ENCODE results near the gene UCHL3.

Gene UCHL3

GRCh38 chr13:75585153-75585552 lies 35.6 kb downstream of the UCHL3 start:
- Histone ChIP-seq H3K9ac (ENCODE audit: low read length) (no peak overlapping the region), H4K20me1 (ENCODE audit: insufficient read depth, low read length) (no peaks in the 10 kb centered on the region), H3K27ac (ENCODE audit: low read length) (no peak overlapping the region), H3K4me2 (ENCODE audit: low read depth, low read length) (no peak overlapping the region), H3K79me2 (ENCODE audit: low read length) (no peaks in the 10 kb centered on the region), H3K9me3 (replicated peaks; ENCODE audit: insufficient read depth, low read length) (no peaks in the 10 kb centered on the region), H3K27me3 (replicated peaks; ENCODE audit: insufficient read depth, low read length) (no peaks in the 10 kb centered on the region), H3K4me3 (ENCODE audit: low read length) (no peak overlapping the region), H3K4me1 (ENCODE audit: low read length) (no peaks in the 10 kb centered on the region), H2AFZ (ENCODE audit: low read length) (no peak overlapping the region), H3F3A (ENCODE audit: insufficient read depth, low read length) (no peaks in the 10 kb centered on the region), H3K9me2 (replicated peaks; ENCODE audit: insufficient read depth, low read length) (no peaks in the 10 kb centered on the region), H3K36me3 (replicated peaks; ENCODE audit: insufficient read depth, low read length) (no peaks in the 10 kb centered on the region; the same call in 1 of the 2 replicates)
- no peak for DNase-seq
- no peak for TF ChIP-seq CTCF (IDR thresholded peaks at IDR 0.05; ENCODE audit: low read length)
- no peak for TF ChIP-seq EZH2 (optimal IDR thresholded peaks at IDR 0.05; ENCODE audit: low read depth, low read length)
- TF ChIP-seq EZH2phosphoT487 (IDR thresholded peaks at IDR 0.05; ENCODE audit: low read length), result no peak

DNA sequence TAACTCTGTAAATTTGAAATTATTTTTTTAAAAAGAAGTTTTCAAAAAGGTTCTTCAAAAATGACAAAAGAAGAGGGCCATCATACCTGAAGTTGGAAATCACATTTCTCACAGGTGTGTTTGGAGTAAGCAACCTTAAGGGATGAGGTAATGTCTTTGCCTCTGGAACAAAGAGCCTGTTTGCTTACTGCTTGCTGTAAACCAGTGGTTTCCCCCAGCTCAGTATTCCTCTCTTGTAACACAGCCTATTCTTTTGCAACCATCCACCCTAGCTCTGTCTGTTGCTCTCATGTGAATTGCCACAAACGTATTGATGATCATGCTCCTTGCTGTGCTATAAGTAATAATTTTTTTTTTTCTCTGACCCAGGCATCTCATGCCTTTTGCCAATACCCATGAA lies 38.1 kb downstream of the UCHL3 start:
- Histone ChIP-seq H3K27me3 (replicated peaks; ENCODE audit: insufficient read depth, low read length) (no peaks in the 10 kb centered on the region), H3K9me2 (replicated peaks; ENCODE audit: insufficient read depth, low read length) (no peaks in the 10 kb centered on the region), H3K36me3 (replicated peaks; ENCODE audit: insufficient read depth, low read length) (no peaks in the 10 kb centered on the region; the same call in 1 of the 2 replicates), H3K79me2 (ENCODE audit: low read length) (no peaks in the 10 kb centered on the region), H3K9ac (ENCODE audit: low read length) (no peak overlapping the region), H3K4me2 (ENCODE audit: low read depth, low read length) (no peak overlapping the region), H4K20me1 (ENCODE audit: insufficient read depth, low read length) (no peaks in the 10 kb centered on the region), H2AFZ (ENCODE audit: low read length) (no peak overlapping the region), H3F3A (ENCODE audit: insufficient read depth, low read length) (no peaks in the 10 kb centered on the region), H3K4me3 (ENCODE audit: low read length) (no peak overlapping the region), H3K9me3 (replicated peaks; ENCODE audit: insufficient read depth, low read length) (no peaks in the 10 kb centered on the region), H3K4me1 (ENCODE audit: low read length) (no peaks in the 10 kb centered on the region), H3K27ac (ENCODE audit: low read length) (no peak overlapping the region)
- TF ChIP-seq CTCF (IDR thresholded peaks at IDR 0.05; ENCODE audit: low read length) (no peak), EZH2 (optimal IDR thresholded peaks at IDR 0.05; ENCODE audit: low read depth, low read length) (no peak), EZH2phosphoT487 (IDR thresholded peaks at IDR 0.05; ENCODE audit: low read length) (no peak)
- no peak for DNase-seq

GRCh38 chr13:75596657-75597182 lies 47.1 kb downstream of the UCHL3 start:
- DNase-seq, result no peak
- no peak for TF ChIP-seq EZH2phosphoT487 (IDR thresholded peaks at IDR 0.05; ENCODE audit: low read length)
- no peak for TF ChIP-seq CTCF (IDR thresholded peaks at IDR 0.05; ENCODE audit: low read length)
- TF ChIP-seq EZH2 (optimal IDR thresholded peaks at IDR 0.05; ENCODE audit: low read depth, low read length), result no peak
- Histone ChIP-seq H3K4me3 (ENCODE audit: low read length) (no peak overlapping the region), H3F3A (ENCODE audit: insufficient read depth, low read length) (no peaks in the 10 kb centered on the region), H3K36me3 (replicated peaks; ENCODE audit: insufficient read depth, low read length) (no peaks in the 10 kb centered on the region), H3K9me2 (replicated peaks; ENCODE audit: insufficient read depth, low read length) (no peaks in the 10 kb centered on the region), H3K4me1 (ENCODE audit: low read length) (no peaks in the 10 kb centered on the region), H3K9me3 (replicated peaks; ENCODE audit: insufficient read depth, low read length) (no peaks in the 10 kb centered on the region), H2AFZ (ENCODE audit: low read length) (no peak overlapping the region), H3K79me2 (ENCODE audit: low read length) (no peaks in the 10 kb centered on the region), H3K27ac (ENCODE audit: low read length) (no peak overlapping the region), H3K4me2 (ENCODE audit: low read depth, low read length) (no peak overlapping the region), H3K9ac (ENCODE audit: low read length) (no peak overlapping the region), H4K20me1 (ENCODE audit: insufficient read depth, low read length) (no peaks in the 10 kb centered on the region), H3K27me3 (replicated peaks; ENCODE audit: insufficient read depth, low read length) (no peaks in the 10 kb centered on the region)

Measured in MM.1S (cell line).